Glutamatergic neuron (in vitro differentiated cells): Measurements from ENCODE around the gene STK36. TPM values are rescaled to one million over a fixed set of nuclear protein-coding genes. Genes with fewer than 3 reads are reported as not detected.

Experiments used
- DNase-seq: peaks from one replicate; pipeline ENCODE4 v3.0.0; 2022
- H3K27ac Mint-ChIP-seq: one replicate; pipeline ENCODE4 v1.8.0; 2020; ENCODE audit warnings: mild to moderate bottlenecking, mixed read lengths, inconsistent platforms; ENCODE audit not compliant: unreplicated experiment
- H3K27me3 Mint-ChIP-seq: one replicate; pipeline ENCODE4 v1.8.0; 2020; ENCODE audit warnings: mild to moderate bottlenecking, moderate library complexity, mixed read lengths, inconsistent platforms; ENCODE audit not compliant: unreplicated experiment
- H3K36me3 Mint-ChIP-seq: one replicate; pipeline ENCODE4 v1.8.0; 2020; ENCODE audit warnings: mild to moderate bottlenecking, mixed read lengths, inconsistent platforms; ENCODE audit not compliant: unreplicated experiment
- H3K4me1 Mint-ChIP-seq: one replicate; pipeline ENCODE4 v1.8.0; 2020; ENCODE audit warnings: mild to moderate bottlenecking, low read depth, mixed read lengths, inconsistent platforms; ENCODE audit not compliant: unreplicated experiment
- H3K4me3 Mint-ChIP-seq: one replicate; pipeline ENCODE4 v1.8.0; 2020; ENCODE audit warnings: mild to moderate bottlenecking, mixed read lengths, inconsistent platforms; ENCODE audit not compliant: unreplicated experiment
- H3K9me3 Mint-ChIP-seq: one replicate; pipeline ENCODE4 v1.8.0; 2020; ENCODE audit warnings: mild to moderate bottlenecking, moderate library complexity, mixed read lengths, inconsistent platforms; ENCODE audit not compliant: unreplicated experiment
- total RNA-seq: library from RNA; stranded (reverse); fragmentation: NEBNext Ultra II Directional; extraction: Animal tissue kit (Norgen Biotek cat#: 25700); gene quantifications from one replicate; pipeline ENCODE4 v1.2.1, GENCODE V29; 2021; ENCODE audit not compliant: unreplicated experiment
- TF ChIP-seq, protein P1 (sequence below): fragments of 200-600 bp; sonication (generic); IDR thresholded peaks from one replicate; pipeline ENCODE4 v1.5.0; 2021; ENCODE audit not compliant: partially characterized antibody, unreplicated experiment

The STK36 gene
- total RNA-seq, 1 donor from 2014 or later = 101 TPM

DNA sequence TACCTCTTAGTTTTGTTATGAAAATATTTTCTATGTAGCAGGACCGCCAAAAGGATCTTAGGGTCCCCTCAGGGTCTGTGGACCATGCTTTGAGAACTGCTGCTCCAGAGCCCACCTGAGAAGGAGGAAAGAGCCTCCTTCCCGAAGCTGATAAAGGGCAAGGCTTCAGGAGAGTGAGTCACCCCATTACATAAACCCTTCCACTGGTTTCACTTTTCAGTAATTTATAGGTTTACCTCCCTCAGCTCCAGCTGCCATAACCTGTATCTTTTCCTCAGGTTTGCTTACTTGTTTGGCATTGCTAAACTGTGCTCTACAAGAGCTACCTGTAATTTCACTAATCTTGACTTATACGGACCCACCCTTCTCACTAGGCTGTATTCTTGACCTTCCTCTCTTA, 45.4 kb downstream of the STK36 start:
- Mint-ChIP-seq H3K9me3 (no peaks in the 10 kb centered on the region), H3K36me3 (no peaks in the 10 kb centered on the region), H3K4me1 (no peaks in the 10 kb centered on the region), H3K27me3 (no peaks in the 10 kb centered on the region), H3K27ac (no peak overlapping the region), H3K4me3 (no peak overlapping the region)
- TF ChIP-seq, protein P1, sequence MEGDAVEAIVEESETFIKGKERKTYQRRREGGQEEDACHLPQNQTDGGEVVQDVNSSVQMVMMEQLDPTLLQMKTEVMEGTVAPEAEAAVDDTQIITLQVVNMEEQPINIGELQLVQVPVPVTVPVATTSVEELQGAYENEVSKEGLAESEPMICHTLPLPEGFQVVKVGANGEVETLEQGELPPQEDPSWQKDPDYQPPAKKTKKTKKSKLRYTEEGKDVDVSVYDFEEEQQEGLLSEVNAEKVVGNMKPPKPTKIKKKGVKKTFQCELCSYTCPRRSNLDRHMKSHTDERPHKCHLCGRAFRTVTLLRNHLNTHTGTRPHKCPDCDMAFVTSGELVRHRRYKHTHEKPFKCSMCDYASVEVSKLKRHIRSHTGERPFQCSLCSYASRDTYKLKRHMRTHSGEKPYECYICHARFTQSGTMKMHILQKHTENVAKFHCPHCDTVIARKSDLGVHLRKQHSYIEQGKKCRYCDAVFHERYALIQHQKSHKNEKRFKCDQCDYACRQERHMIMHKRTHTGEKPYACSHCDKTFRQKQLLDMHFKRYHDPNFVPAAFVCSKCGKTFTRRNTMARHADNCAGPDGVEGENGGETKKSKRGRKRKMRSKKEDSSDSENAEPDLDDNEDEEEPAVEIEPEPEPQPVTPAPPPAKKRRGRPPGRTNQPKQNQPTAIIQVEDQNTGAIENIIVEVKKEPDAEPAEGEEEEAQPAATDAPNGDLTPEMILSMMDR = no peak
- no peak for DNase-seq

DNA sequence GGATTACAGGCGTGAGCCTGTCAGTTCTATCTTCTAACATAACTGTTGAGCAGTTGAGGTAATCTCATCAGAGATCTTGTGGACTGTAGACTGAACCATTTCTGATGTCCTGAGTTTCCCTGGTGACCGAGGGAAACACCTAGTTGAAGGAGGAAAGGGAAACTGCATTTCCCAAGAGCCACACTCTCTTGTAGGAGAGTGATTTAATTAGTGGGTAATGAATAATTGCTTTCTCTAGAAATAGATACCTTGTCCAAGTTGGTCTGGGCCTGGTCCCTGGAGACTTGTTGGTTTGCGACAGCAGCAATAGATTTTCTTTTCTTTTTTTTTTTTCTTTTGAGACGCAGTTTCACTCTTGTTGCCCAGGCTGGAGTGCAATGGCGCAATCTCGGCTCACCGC, 46.2 kb downstream of the STK36 start:
- TF ChIP-seq, protein P1 = no peak
- H3K9me3 Mint-ChIP-seq = no peaks in the 10 kb centered on the region
- no peaks in the 10 kb centered on the region for H3K36me3 Mint-ChIP-seq
- H3K4me3 Mint-ChIP-seq = no peak overlapping the region
- no peaks in the 10 kb centered on the region for H3K27me3 Mint-ChIP-seq
- DNase-seq = no peak
- H3K27ac Mint-ChIP-seq = no peak overlapping the region
- H3K4me1 Mint-ChIP-seq = no peaks in the 10 kb centered on the region

DNA sequence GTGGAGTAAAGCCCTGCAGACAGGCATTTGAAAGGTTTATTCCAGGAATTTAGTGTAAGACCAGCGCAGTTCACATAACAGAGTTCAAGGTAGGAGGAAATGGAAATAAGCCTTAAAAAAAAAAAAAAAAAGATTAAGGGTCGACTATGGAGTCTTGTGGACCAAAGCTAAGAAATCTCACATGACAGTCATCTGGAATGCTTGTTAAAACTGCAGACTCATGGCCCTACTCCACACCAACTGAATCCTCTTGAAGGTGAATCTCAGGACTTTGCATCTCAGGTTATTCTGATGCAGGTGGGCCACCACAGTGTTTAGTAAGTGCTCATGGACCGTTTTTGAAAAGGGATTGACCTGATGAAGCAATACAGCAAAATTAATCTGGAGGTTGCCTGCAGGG, 47.6 kb downstream of the STK36 start:
- Mint-ChIP-seq H3K27ac (no peak overlapping the region), H3K9me3 (no peaks in the 10 kb centered on the region), H3K4me3 (no peak overlapping the region), H3K36me3 (no peaks in the 10 kb centered on the region), H3K4me1 (no peaks in the 10 kb centered on the region), H3K27me3 (no peaks in the 10 kb centered on the region)
- TF ChIP-seq, protein P1 = no peak
- no peak for DNase-seq

DNA sequence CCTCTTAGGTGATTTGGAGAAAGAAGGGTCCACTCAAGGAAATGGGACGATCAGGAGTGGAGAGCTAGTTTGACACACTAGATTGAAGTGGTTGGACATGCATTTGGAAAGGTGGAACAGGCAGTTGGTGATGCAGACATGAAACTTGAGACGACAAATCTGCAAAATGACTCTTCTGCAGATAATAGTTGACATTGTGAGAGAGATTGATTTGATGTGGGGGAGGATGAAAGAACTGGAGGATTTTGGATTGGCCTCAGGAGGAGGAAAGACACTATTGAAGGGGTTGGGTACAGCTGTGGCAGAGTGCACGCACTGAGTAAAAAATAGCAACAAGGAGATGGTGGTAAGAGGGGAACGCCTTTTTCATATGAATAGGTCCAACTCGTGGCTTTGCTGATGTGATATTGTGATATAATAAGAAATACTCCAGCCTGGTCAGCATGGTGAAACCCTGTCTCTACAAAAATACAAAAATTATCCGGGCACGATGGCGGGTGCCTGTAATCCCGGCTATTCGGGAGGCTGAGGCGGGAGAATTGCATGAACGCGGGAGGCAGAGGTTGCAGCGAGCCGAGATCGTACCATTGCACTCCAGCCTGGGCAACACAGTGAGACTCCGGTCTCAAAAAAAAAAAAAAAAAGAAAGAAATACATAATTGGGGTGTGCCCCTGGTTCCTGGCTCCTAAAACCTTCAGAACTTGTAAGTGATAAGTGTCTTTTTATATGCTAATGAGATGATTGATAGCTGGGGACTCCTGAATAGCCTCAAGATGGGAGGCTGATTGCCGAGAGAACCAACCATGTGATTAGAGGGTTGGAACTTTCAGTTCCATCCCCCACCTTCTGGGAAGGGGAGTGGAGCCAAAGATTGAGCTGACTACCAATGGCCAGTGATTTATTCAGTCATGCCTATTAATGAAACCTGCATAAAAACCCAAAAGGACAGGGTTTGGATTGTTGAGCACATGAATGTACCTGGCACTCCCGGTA, 48.5 kb downstream of the STK36 start:
- H3K4me1 Mint-ChIP-seq = no peaks in the 10 kb centered on the region
- H3K9me3 Mint-ChIP-seq = no peaks in the 10 kb centered on the region
- TF ChIP-seq, protein P1 = no peak
- no peak overlapping the region for H3K27ac Mint-ChIP-seq
- no peaks in the 10 kb centered on the region for H3K27me3 Mint-ChIP-seq
- no peak for DNase-seq
- no peaks in the 10 kb centered on the region for H3K36me3 Mint-ChIP-seq
- H3K4me3 Mint-ChIP-seq = no peak overlapping the region

DNA sequence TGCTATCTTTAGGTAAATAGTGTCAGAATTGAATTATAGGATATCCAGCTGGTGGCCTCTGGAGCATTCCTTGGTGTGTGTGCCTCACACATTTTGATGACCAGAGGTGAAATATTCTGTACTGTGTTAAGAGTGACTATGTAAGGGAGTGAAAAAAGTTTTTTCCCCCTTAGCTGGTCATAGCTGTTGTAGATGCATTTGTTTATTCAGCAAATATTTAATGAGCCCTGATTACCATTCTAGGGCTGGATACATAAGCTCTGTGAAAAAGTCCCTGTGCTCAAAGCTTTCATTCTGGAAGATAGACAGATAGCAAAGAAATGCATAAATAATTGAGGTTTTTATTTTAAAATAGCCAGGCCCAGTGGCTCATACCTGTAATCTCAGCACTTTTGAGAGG, 49.6 kb downstream of the STK36 start:
- Mint-ChIP-seq H3K27ac (no peak overlapping the region), H3K9me3 (no peaks in the 10 kb centered on the region), H3K27me3 (no peaks in the 10 kb centered on the region), H3K4me3 (no peak overlapping the region), H3K4me1 (no peaks in the 10 kb centered on the region), H3K36me3 (peaks cover 7% of the 10 kb centered on the region)
- TF ChIP-seq, protein P1 = no peak
- DNase-seq = no peak
